Measurements from ENCODE around the gene USP48.

The USP48 gene

GRCh38 chr1:21633141-21633755 is 149.7 kb downstream of the USP48 start:
- DNase-seq, result no peak

GRCh38 chr1:21631944-21632887 is 150.7 kb downstream of the USP48 start:
- peak; percentile 25 for DNase-seq

- DNase-seq, result peak; percentile 35
These were observed 151.4 kb downstream of the USP48 start for GRCh38 chr1:21631590-21631943.

GRCh38 chr1:21630571-21631343 is 152.2 kb downstream of the USP48 start:
- no peak for DNase-seq

- DNase-seq, result no peak
These were observed 153.0 kb downstream of the USP48 start for GRCh38 chr1:21629971-21630370.

GRCh38 chr1:21628798-21629393 is 154.1 kb downstream of the USP48 start:
- no peak for DNase-seq
